ENCODE data around the gene TRPM2. TPM values are rescaled to one million over a fixed set of nuclear protein-coding genes. Genes with fewer than 3 reads are reported as not detected.

TRPM2 gene
- total RNA-seq, 1 donor from 2014 or later: 2.8 TPM

- Histone ChIP-seq H3K4me3 (ENCODE audit: low read depth, low read length) (no peak overlapping the region), H3K27me3 (ENCODE audit: control insufficient read depth, insufficient read depth, low read length) (no peaks in the 10 kb centered on the region), H3K36me3 (ENCODE audit: control insufficient read depth, insufficient read depth, low read length) (no peaks in the 10 kb centered on the region)
- no peak for TF ChIP-seq CTCF (IDR thresholded peaks at IDR 0.05; ENCODE audit: insufficient read depth, low read length, poor library complexity, severe bottlenecking)
- no peak for DNase-seq (ENCODE audit: low read depth)
These were observed 37.7 kb upstream of the TRPM2 start for GRCh38 chr21:44315691-44316203.

GRCh38 chr21:44316277-44316900 is 37.0 kb upstream of the TRPM2 start:
- Histone ChIP-seq H3K36me3 (ENCODE audit: control insufficient read depth, insufficient read depth, low read length) (no peaks in the 10 kb centered on the region), H3K27me3 (ENCODE audit: control insufficient read depth, insufficient read depth, low read length) (no peaks in the 10 kb centered on the region)

GRCh38 chr21:44317241-44317782 is 36.1 kb upstream of the TRPM2 start:
- Histone ChIP-seq H3K27me3 (ENCODE audit: control insufficient read depth, insufficient read depth, low read length) (no peaks in the 10 kb centered on the region), H3K36me3 (ENCODE audit: control insufficient read depth, insufficient read depth, low read length) (no peaks in the 10 kb centered on the region), H3K4me3 (ENCODE audit: low read depth, low read length) (no peak overlapping the region)
- no peak for DNase-seq (ENCODE audit: low read depth)
- no peak for TF ChIP-seq CTCF (IDR thresholded peaks at IDR 0.05; ENCODE audit: insufficient read depth, low read length, poor library complexity, severe bottlenecking)

More at GRCh38 chr21:44316277-44316900, 37.0 kb upstream of the TRPM2 start:
- no peak for DNase-seq (ENCODE audit: low read depth)
- TF ChIP-seq CTCF (IDR thresholded peaks at IDR 0.05; ENCODE audit: insufficient read depth, low read length, poor library complexity, severe bottlenecking): no peak
- H3K4me3 ChIP-seq (ENCODE audit: low read depth, low read length): no peak overlapping the region

GRCh38 chr21:44317871-44318270 is 35.5 kb upstream of the TRPM2 start:
- no peak for TF ChIP-seq CTCF (IDR thresholded peaks at IDR 0.05; ENCODE audit: insufficient read depth, low read length, poor library complexity, severe bottlenecking)
- H3K4me3 ChIP-seq (ENCODE audit: low read depth, low read length): no peak overlapping the region
- no peak for DNase-seq (ENCODE audit: low read depth)
- no peaks in the 10 kb centered on the region for H3K36me3 ChIP-seq (ENCODE audit: control insufficient read depth, insufficient read depth, low read length)
- H3K27me3 ChIP-seq (ENCODE audit: control insufficient read depth, insufficient read depth, low read length): no peaks in the 10 kb centered on the region

- no peak for TF ChIP-seq CTCF (IDR thresholded peaks at IDR 0.05; ENCODE audit: insufficient read depth, low read length, poor library complexity, severe bottlenecking)
- no peaks in the 10 kb centered on the region for H3K27me3 ChIP-seq (ENCODE audit: control insufficient read depth, insufficient read depth, low read length)
- H3K4me3 ChIP-seq (ENCODE audit: low read depth, low read length): no peak overlapping the region
- DNase-seq (ENCODE audit: low read depth): no peak
- H3K36me3 ChIP-seq (ENCODE audit: control insufficient read depth, insufficient read depth, low read length): no peaks in the 10 kb centered on the region
These were observed 34.7 kb upstream of the TRPM2 start for GRCh38 chr21:44318489-44319285.

Data from kidney epithelial cell (primary cell).